Measurements from ENCODE around the gene CDC37. TPM values are rescaled to one million over a fixed set of nuclear protein-coding genes. Genes with fewer than 3 reads are reported as not detected.
A peak's percentile ranks its signal among the peaks of the same experiment; 100 is the strongest.

Gene CDC37
- total and polyA plus RNA-seq, 7 experiments from 2014 or later, result 62.8 to 229 (median 177) TPM

GRCh38 chr19:10433131-10433536, 29.8 kb upstream of the CDC37 start:
- Mint-ChIP-seq H3K9me3 (peaks cover 0 to under 1% (median 0%) of the 10 kb centered on the region in 11 donors), H3K27me3 (peaks cover 22 to 35% (median 30%) of the 10 kb centered on the region in 5 donors), H3K4me3 (peak overlapping the region; percentile 7 to 90 (median 58)), H3K36me3 (peaks cover 0 to 17% (median 0%) of the 10 kb centered on the region in 5 donors), H3K4me1 (peaks cover 17 to 59% (median 26%) of the 10 kb centered on the region in 7 donors), H3K27ac (peak overlapping the region in 3 of 9 donors; percentile 6 to 53 (median 50))
- intact Hi-C loops (cut with micrococcal nuclease), result loop anchor here in 1 of 2 donors (5.0 kb wide), 1 partner anchor 44 kb away; no protein-coding TSS in a partner anchor
- ChIA-PET POLR2A (no interaction called here), CTCF (interaction anchor here (1.2 kb wide), 1 partner anchor 28 kb away, joined by 3 read pairs; no protein-coding TSS in a partner anchor)
- no peaks in the 10 kb centered on the region for H3K36me3 ChIP-seq (ENCODE audit: control insufficient read depth in 2 of 3, insufficient read depth in 3 of 3, low read length in 3 of 3)
- no peak overlapping the region for H3K27ac ChIP-seq (ENCODE audit: low read depth, low read length)
- ATAC-seq (no peak), DNase-seq (no peak)
- H3K9me3 ChIP-seq (ENCODE audit: control insufficient read depth in 2 of 3, low read length in 3 of 3), result no peaks in the 10 kb centered on the region
- peaks cover 0 to 9% of the 10 kb centered on the region in 2 donors for H3K27me3 ChIP-seq (ENCODE audit: control insufficient read depth in 2 of 2, insufficient read depth in 2 of 2, low read length in 2 of 2)
- H3K4me1 ChIP-seq (ENCODE audit: control insufficient read depth in 2 of 2, insufficient read depth in 2 of 2, low read length in 2 of 2), result peaks cover 16 to 23% of the 10 kb centered on the region in 2 donors
- H3K4me3 ChIP-seq (ENCODE audit: low read length), result no peak overlapping the region

GRCh38 chr19:10432736-10433130, 29.4 kb upstream of the CDC37 start:
- peaks cover 19 to 63% (median 29%) of the 10 kb centered on the region in 7 donors for H3K4me1 Mint-ChIP-seq
- Histone ChIP-seq H3K4me3 (ENCODE audit: low read length) (no peak overlapping the region), H3K27me3 (ENCODE audit: control insufficient read depth in 2 of 2, insufficient read depth in 2 of 2, low read length in 2 of 2) (peaks cover 0 to 9% of the 10 kb centered on the region in 2 donors), H3K36me3 (ENCODE audit: control insufficient read depth in 2 of 3, insufficient read depth in 3 of 3, low read length in 3 of 3) (no peaks in the 10 kb centered on the region), H3K9me3 (ENCODE audit: control insufficient read depth in 2 of 3, low read length in 3 of 3) (no peaks in the 10 kb centered on the region), H3K4me1 (ENCODE audit: control insufficient read depth in 2 of 2, insufficient read depth in 2 of 2, low read length in 2 of 2) (peaks cover 19 to 27% of the 10 kb centered on the region in 2 donors), H3K27ac (ENCODE audit: low read depth, low read length) (peak overlapping the region; percentile 46)
- ATAC-seq, result no peak
- peaks cover 0 to 1% (median 0%) of the 10 kb centered on the region in 11 donors for H3K9me3 Mint-ChIP-seq
- peak overlapping the region in 2 of 9 donors; percentile 50 to 53 for H3K27ac Mint-ChIP-seq
- POLR2A ChIA-PET, result no interaction called here
- no peak for DNase-seq
- H3K36me3 Mint-ChIP-seq, result peaks cover 0 to 17% (median 0%) of the 10 kb centered on the region in 5 donors
- H3K4me3 Mint-ChIP-seq, result peak overlapping the region; percentile 7 to 90 (median 52)
- intact Hi-C loops (cut with micrococcal nuclease), result loop anchor here in 1 of 2 donors (5.0 kb wide), 1 partner anchor 45 kb away; no protein-coding TSS in a partner anchor
- peaks cover 22 to 38% (median 31%) of the 10 kb centered on the region in 5 donors for H3K27me3 Mint-ChIP-seq
- CTCF ChIA-PET, result interaction anchor here (1.2 kb wide), 1 partner anchor 27 kb away, joined by 3 read pairs; no protein-coding TSS in a partner anchor

GRCh38 chr19:10431943-10432735, 28.8 kb upstream of the CDC37 start:
- Mint-ChIP-seq H3K4me1 (peaks cover 22 to 69% (median 33%) of the 10 kb centered on the region in 7 donors), H3K27ac (peak overlapping the region in 7 of 9 donors; percentile 26 to 95 (median 82)), H3K36me3 (peaks cover 0 to 19% (median 0%) of the 10 kb centered on the region in 5 donors), H3K9me3 (peaks cover 0 to 2% (median 0%) of the 10 kb centered on the region in 11 donors), H3K4me3 (peak overlapping the region; percentile 82 to 94 (median 88)), H3K27me3 (peaks cover 22 to 38% (median 31%) of the 10 kb centered on the region in 5 donors)
- Histone ChIP-seq H3K4me1 (ENCODE audit: control insufficient read depth in 2 of 2, insufficient read depth in 2 of 2, low read length in 2 of 2) (peaks cover 19 to 33% of the 10 kb centered on the region in 2 donors), H3K27me3 (ENCODE audit: control insufficient read depth in 2 of 2, insufficient read depth in 2 of 2, low read length in 2 of 2) (peaks cover 0 to 9% of the 10 kb centered on the region in 2 donors), H3K27ac (ENCODE audit: low read depth, low read length) (peak overlapping the region; percentile 46), H3K4me3 (ENCODE audit: low read length) (peak overlapping the region; percentile 50), H3K9me3 (ENCODE audit: control insufficient read depth in 2 of 3, low read length in 3 of 3) (no peaks in the 10 kb centered on the region), H3K36me3 (ENCODE audit: control insufficient read depth in 2 of 3, insufficient read depth in 3 of 3, low read length in 3 of 3) (no peaks in the 10 kb centered on the region)
- peak in 8 of 9 donors; percentile 44 to 64 (median 54) for DNase-seq
- POLR2A ChIA-PET, result interaction anchor here (1.0 to 1.3 kb wide), 2 partner anchors 14 to 23 kb away, joined by 3 read pairs; no protein-coding TSS in a partner anchor
- peak; percentile 58 for ATAC-seq
- CTCF ChIA-PET, result interaction anchor here (0.7 to 1.2 kb wide), 2 partner anchors 27 to 324 kb away, joined by 3 read pairs; no protein-coding TSS in a partner anchor
- intact Hi-C loops (cut with micrococcal nuclease), result loop anchor here (1.0 to 5.0 kb wide), 2 partner anchors 11 to 45 kb away; no protein-coding TSS in a partner anchor

- peaks cover 0 to 2% (median 0%) of the 10 kb centered on the region in 11 donors for H3K9me3 Mint-ChIP-seq
- intact Hi-C loops (cut with micrococcal nuclease), result loop anchor here (1.0 to 5.0 kb wide), 2 partner anchors 10 to 46 kb away; no protein-coding TSS in a partner anchor
- peaks cover 0 to 20% (median 0%) of the 10 kb centered on the region in 5 donors for H3K36me3 Mint-ChIP-seq
- CTCF ChIA-PET, result interaction anchor here (0.7 kb wide), 1 partner anchor 323 kb away, joined by 3 read pairs; no protein-coding TSS in a partner anchor
- no peaks in the 10 kb centered on the region for H3K36me3 ChIP-seq (ENCODE audit: control insufficient read depth in 2 of 3, insufficient read depth in 3 of 3, low read length in 3 of 3)
- peak overlapping the region; percentile 50 for H3K4me3 ChIP-seq (ENCODE audit: low read length)
- H3K27me3 Mint-ChIP-seq, result peaks cover 22 to 38% (median 31%) of the 10 kb centered on the region in 5 donors
- DNase-seq (peak in 1 of 9 donors; percentile 44), ATAC-seq (peak; percentile 24)
- POLR2A ChIA-PET, result interaction anchor here (1.0 to 1.3 kb wide), 2 partner anchors 13 to 24 kb away, joined by 3 read pairs; no protein-coding TSS in a partner anchor
- H3K4me3 Mint-ChIP-seq, result peak overlapping the region; percentile 82 to 94 (median 88)
- peaks cover 0 to 9% of the 10 kb centered on the region in 2 donors for H3K27me3 ChIP-seq (ENCODE audit: control insufficient read depth in 2 of 2, insufficient read depth in 2 of 2, low read length in 2 of 2)
- peaks cover 23 to 73% (median 36%) of the 10 kb centered on the region in 7 donors for H3K4me1 Mint-ChIP-seq
- H3K27ac Mint-ChIP-seq, result peak overlapping the region in 8 of 9 donors; percentile 26 to 95 (median 80)
- no peaks in the 10 kb centered on the region for H3K9me3 ChIP-seq (ENCODE audit: control insufficient read depth in 2 of 3, low read length in 3 of 3)
- peak overlapping the region; percentile 24 for H3K27ac ChIP-seq (ENCODE audit: low read depth, low read length)
- peaks cover 19 to 35% of the 10 kb centered on the region in 2 donors for H3K4me1 ChIP-seq (ENCODE audit: control insufficient read depth in 2 of 2, insufficient read depth in 2 of 2, low read length in 2 of 2)
Measured at GRCh38 chr19:10431254-10431942, 28.1 kb upstream of the CDC37 start.

- H3K27me3 Mint-ChIP-seq, result peaks cover 22 to 38% (median 31%) of the 10 kb centered on the region in 5 donors
- H3K4me1 ChIP-seq (ENCODE audit: control insufficient read depth in 2 of 2, insufficient read depth in 2 of 2, low read length in 2 of 2), result peaks cover 19 to 37% of the 10 kb centered on the region in 2 donors
- ATAC-seq (peak; percentile 20), DNase-seq (no peak)
- H3K36me3 Mint-ChIP-seq, result peaks cover 0 to 20% (median 0%) of the 10 kb centered on the region in 5 donors
- peak overlapping the region; percentile 26 to 94 (median 56) for H3K27ac Mint-ChIP-seq
- H3K4me3 Mint-ChIP-seq, result peak overlapping the region; percentile 79 to 94 (median 87)
- H3K36me3 ChIP-seq (ENCODE audit: control insufficient read depth in 2 of 3, insufficient read depth in 3 of 3, low read length in 3 of 3), result no peaks in the 10 kb centered on the region
- peaks cover 0 to 2% (median 0%) of the 10 kb centered on the region in 11 donors for H3K9me3 Mint-ChIP-seq
- peaks cover 0 to 9% of the 10 kb centered on the region in 2 donors for H3K27me3 ChIP-seq (ENCODE audit: control insufficient read depth in 2 of 2, insufficient read depth in 2 of 2, low read length in 2 of 2)
- no peak overlapping the region for H3K27ac ChIP-seq (ENCODE audit: low read depth, low read length)
- ChIA-PET POLR2A (no interaction called here), CTCF (no interaction called here)
- intact Hi-C loops (cut with micrococcal nuclease), result loop anchor here (1.0 to 5.0 kb wide), 2 partner anchors 9 to 47 kb away; no protein-coding TSS in a partner anchor
- H3K4me1 Mint-ChIP-seq, result peaks cover 23 to 72% (median 36%) of the 10 kb centered on the region in 7 donors
- peak overlapping the region; percentile 50 for H3K4me3 ChIP-seq (ENCODE audit: low read length)
- H3K9me3 ChIP-seq (ENCODE audit: control insufficient read depth in 2 of 3, low read length in 3 of 3), result no peaks in the 10 kb centered on the region
Measured at GRCh38 chr19:10430505-10431253, 27.3 kb upstream of the CDC37 start.

Measured in naive thymus-derived CD4-positive, alpha-beta T cell (primary cell).